Activated CD4-positive, alpha-beta T cell treated with anti-CD3 and anti-CD28 coated beads, Interleukin-2, amount 50 U/mL, for 48 hours (primary cell): ENCODE data around the gene COX15.
"Not testable (repeated sequence)": the region's sequence is repeated elsewhere in the genome, so short reads cannot be mapped to it uniquely, and the experiment has no call there.

Experiments used
- DNase-seq, 2 experiments: peaks; one replicate each; pipeline ENCODE4 v3.0.0-alpha.2; 2020

Gene COX15

GRCh38 chr10:99740260-99740659 lies 8.3 kb upstream of the COX15 start:
- no peak for DNase-seq

GRCh38 chr10:99734111-99734510 lies 2.2 kb upstream of the COX15 start:
- not testable (repeated sequence) for DNase-seq

DNA sequence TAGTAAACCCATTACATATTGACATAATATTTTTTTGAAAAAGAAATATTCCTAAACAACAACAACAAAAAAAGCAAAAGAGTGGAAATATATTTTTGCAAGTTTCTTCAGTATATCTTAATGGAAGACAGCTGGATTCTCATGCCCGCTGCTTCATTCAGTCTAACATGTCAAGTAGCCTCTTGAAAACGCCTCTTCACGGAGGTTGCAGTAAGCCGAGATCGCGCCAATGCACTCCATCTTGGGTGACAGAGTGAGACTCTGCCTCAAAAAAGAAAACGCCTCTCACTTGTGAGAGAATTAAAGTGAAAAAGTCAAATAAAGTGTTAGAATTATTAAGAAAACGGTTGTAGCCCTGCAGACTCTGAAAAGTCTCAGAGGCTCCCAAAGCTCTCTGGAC lies 1.4 kb upstream of the COX15 start:
- no peak for DNase-seq

DNA sequence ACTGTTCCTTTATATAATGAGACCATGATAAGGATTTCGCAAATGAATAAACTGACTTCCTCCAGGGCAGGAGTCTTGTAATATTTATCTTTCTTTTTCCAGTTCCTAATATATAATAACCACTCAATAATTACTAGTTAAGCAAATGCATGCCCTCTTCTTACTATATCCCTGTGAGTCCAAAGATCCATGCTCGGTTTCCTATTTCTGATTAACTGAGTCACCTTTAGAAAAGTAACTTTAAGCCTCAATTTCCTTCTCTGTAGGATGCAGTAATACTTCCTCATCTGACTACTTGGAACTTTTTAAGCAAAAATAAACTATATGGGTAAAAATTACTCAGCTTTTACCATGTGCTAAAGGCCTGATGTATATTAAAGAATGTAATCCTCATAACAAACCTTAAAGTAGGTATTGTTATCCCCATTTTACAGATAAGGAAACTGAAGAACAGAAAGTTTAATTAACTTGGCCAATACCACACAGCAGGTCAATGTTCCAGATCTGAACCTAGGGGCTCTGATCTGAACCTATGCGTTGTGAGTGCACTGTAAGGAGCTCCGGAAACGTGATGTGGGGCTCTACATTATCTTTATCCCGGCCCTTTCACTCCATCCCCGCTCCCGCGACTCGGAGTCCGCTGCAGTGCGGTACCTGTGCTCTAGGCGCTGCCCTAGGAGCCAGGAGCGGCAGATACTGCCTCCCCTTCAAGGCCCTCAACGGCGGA lies 458 bp downstream of the COX15 start:
- no peak for DNase-seq

DNA sequence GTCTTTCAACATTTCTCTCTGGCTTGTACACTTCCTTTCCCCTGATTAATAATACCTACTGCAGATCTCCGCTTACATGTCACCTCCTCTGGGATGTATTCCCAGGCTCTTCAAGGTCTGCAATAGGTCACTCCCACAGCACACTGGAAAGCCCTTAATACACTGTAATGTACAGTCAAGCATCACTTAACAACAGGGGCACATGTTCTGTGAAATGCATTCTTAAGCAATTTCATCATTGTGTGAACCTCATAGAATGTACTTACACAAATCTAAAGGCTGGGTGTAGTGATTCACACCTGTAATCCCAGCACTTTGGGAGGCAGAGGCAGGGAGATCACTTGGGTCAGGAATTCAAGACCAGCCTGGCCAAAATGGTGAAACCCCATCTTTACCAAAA lies 1.9 kb downstream of the COX15 start:
- DNase-seq, result no peak

DNA sequence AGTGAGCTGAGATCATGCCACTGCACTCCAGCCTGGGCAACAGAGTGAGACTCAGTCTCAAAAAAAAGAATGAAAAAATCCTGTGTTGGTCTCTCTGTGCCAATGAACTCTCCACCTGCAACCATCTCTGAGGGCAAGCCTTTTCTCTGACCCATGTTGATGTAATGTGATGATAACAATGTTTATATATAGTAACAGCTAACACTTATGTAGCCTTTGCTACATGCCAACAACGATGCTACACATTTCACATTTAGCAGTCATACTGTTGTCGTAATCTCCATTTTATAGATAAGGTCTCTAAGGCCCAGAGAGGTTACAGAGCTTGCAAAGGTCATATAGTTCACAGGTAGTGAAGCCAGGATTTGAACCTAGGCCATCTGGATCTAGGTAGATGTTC lies 11.5 kb downstream of the COX15 start:
- no peak for DNase-seq

DNA sequence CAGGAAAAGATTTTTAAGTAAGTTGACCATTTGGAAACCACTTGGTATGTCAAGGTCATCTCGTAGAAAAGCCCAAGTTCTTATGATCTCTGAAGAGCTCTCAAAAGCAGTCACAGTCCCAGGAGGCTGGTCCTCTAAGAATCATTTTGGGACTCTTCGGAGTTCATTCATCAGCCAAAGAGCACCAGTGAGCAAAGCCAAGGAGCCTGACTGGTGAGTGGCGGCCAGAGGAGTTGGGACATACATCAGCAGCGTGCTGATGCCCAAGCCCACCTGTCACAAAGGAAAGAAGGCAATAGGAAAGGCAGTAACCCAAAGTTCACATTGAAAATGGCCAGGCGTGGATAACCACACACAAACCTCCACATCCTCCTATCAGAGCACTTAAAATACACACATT lies 17.5 kb downstream of the COX15 start:
- no peak for DNase-seq

- DNase-seq, result peak in 1 of 2 experiments; percentile 16
Observed at GRCh38 chr10:99711129-99711719, 20.7 kb downstream of the COX15 start.

DNA sequence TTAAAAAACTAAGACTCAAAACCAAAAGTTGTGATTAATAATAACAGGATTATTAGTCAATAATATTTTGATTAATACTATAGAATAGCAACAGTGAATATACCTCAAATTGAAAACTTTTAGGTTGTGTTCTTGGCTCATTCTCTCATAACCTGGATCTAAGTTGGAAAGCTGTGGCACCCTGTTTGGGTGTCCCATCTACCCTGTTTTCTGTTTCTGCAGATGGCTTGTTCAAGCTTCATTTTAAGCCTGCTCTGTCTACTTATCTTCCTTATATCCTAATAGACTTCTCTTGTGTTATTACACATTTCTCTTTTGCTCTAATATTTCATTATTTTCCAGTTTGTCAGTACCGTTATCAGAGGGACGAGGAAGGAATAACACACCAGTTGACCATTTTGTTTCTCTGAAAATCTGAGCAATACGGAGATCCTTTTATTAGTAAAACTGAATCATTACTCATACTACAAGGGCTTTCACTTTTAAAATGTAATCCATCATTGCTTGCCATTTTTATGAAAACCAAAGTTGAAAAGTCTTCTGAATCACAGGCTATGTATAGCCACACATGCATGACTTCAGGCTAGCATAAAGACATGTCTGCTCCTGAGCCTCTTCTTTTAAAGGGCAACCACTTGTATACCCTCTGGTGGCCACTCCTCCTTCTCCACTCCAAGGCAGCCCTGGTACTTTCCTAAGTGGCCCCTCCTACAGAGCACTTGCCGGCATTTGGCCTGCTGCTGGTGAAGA lies 22.3 kb downstream of the COX15 start:
- no peak for DNase-seq

DNA sequence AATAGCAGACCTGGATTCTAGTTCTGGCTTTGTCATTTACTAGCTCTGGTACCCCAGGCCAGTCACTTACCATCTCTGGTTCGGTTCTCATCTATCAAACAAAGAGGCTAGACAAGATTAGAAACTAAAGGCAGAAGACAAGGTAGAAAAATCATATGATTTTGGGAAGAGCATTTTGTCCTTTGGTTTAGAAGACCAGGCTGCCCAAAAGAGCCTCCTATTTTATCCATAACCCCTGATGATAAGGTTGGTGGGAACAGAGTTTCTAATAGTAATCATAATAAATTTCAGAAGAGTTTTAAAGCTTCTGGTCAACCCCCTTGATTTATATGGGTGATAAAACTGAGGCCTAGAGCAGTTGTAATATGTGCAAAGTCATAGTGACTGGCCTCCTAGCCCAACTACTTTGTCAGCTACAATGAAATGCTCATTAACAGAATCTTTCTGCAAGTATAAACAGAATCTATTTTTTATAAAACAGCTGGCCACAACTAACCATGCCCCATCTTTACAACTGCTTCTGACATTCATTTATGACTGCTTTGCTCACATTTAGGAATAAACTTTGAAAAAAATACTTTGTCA lies 23.4 kb downstream of the COX15 start:
- DNase-seq, result no peak

GRCh38 chr10:99700649-99701048 lies 31.3 kb downstream of the COX15 start:
- DNase-seq, result no peak

- DNase-seq, result no peak
Observed at GRCh38 chr10:99698504-99699080, 33.3 kb downstream of the COX15 start.

GRCh38 chr10:99695761-99696160 lies 36.2 kb downstream of the COX15 start:
- DNase-seq, result no peak

DNA sequence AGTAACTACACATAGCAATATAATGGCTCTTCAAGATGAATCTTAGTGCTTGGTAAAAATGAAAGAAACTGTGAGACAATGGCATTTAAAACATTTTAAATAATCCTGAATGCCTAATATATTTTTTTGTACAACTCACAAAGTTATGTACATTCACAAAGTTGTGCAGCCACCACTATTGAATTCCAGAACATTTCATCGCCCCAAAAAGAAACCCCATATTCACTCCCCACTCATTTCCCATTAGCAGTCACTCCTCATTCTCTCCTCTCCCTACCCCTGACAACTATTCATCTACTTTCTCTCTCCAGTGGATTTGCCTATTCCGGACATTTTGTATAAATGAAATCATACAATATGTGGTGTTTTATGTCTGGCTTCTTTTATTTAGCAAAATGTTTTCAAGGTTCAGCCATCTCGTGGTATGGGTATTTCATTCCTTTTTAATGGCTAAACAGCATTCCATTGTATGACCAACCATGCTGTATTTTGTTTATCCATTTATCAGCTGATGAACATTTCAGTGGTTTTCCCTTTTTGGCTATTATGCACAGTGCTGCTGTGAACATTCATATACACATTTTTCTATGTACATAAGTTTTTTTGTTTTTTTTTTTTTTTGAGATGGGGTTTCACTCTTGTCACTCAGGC lies 37.9 kb downstream of the COX15 start:
- no peak for DNase-seq

DNA sequence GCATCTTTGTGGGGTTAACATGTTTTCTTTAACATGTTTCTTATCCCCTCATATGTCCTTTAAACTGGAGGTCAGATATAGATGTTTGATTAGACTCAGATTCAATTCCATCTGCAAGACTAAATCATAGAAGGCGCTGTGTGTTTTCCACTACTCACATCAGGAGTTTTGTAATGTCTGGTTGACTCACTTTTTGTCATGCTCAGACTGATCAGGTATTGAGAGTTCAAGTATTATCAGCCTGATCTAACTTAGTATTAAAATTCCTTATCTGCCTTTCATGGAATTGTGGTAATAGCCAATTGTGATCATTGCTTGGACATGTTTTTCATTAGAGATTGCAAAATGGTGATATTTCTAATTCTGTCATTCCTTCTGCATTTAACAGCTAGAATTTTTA lies 42.5 kb downstream of the COX15 start:
- DNase-seq, result no peak

GRCh38 chr10:99685597-99685967 lies 46.3 kb downstream of the COX15 start:
- no peak for DNase-seq

DNA sequence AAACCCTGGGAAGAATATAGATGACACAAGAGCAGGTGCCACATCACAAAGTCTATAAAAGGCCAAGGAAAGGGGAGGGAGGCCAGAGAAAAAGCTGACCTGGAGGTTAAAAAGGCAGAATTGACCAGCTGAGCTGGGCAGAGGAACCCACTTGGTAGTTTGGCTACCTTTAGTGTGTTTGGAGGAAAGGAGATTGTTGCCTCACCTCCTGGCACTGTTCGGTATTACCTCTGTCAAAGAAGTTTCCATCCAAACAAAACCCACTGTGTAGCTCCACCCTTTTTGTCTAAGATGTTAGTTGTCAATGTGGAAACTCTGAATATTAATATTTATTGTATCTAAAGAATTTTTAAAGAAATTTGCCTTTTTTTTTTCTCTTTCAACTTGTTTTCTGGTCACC lies 49.2 kb downstream of the COX15 start:
- no peak for DNase-seq
